Measurements from ENCODE around the gene RAMACL. TPM values are rescaled to one million over a fixed set of nuclear protein-coding genes. Genes with fewer than 3 reads are reported as not detected.

Gene RAMACL
- total RNA-seq, 1 experiment from 2014 or later, result 0.15 TPM

- ChIA-PET POLR2A (no interaction called here), RAD21 (ENCODE audit: low non-redundant PET in 1 of 2, low total read pairs in 2 of 2, uncharacterized antibody in 2 of 2, unreplicated experiment in 2 of 2) (no interaction called here), CTCF (no interaction called here)
- H3K4me3 ChIP-seq (replicated peaks in 1 of 2; ENCODE audit: low read depth in 1 of 2, low read length in 2 of 2), result no peak overlapping the region
- peak overlapping the region; percentile 87 for H3K4me2 ChIP-seq (ENCODE audit: low read length)
- intact Hi-C loops (cut with micrococcal nuclease), result loop anchor here (10.0 kb wide), 1 partner anchor 138 kb away; no protein-coding TSS in a partner anchor
- no peaks in the 10 kb centered on the region for H3K9me3 ChIP-seq (ENCODE audit: control insufficient read depth in 1 of 2, insufficient read depth in 1 of 2, low read depth in 1 of 2, low read length in 2 of 2)
- H4K20me1 ChIP-seq (ENCODE audit: insufficient read depth), result no peaks in the 10 kb centered on the region
- H3K27me3 ChIP-seq (ENCODE audit: insufficient read depth, low read length), result no peaks in the 10 kb centered on the region
- H3K9me2 ChIP-seq (ENCODE audit: insufficient read depth), result no peaks in the 10 kb centered on the region
- no peak overlapping the region for H3K9ac ChIP-seq (ENCODE audit: low read length)
- TF ChIP-seq, protein P1, sequence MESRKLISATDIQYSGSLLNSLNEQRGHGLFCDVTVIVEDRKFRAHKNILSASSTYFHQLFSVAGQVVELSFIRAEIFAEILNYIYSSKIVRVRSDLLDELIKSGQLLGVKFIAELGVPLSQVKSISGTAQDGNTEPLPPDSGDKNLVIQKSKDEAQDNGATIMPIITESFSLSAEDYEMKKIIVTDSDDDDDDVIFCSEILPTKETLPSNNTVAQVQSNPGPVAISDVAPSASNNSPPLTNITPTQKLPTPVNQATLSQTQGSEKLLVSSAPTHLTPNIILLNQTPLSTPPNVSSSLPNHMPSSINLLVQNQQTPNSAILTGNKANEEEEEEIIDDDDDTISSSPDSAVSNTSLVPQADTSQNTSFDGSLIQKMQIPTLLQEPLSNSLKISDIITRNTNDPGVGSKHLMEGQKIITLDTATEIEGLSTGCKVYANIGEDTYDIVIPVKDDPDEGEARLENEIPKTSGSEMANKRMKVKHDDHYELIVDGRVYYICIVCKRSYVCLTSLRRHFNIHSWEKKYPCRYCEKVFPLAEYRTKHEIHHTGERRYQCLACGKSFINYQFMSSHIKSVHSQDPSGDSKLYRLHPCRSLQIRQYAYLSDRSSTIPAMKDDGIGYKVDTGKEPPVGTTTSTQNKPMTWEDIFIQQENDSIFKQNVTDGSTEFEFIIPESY (IDR thresholded peaks at IDR 0.05; ENCODE audit: extremely low read depth, insufficient replicate concordance, low read length), result no peak
- no peak for TF ChIP-seq TCF7L2 (IDR thresholded peaks at IDR 0.05; ENCODE audit: borderline replicate concordance, extremely low read depth, insufficient read depth, insufficient read length)
- no peak for TF ChIP-seq POLR2AphosphoS5 (IDR thresholded peaks at IDR 0.05; ENCODE audit: low read depth, low read length)
- TF ChIP-seq, protein P2, sequence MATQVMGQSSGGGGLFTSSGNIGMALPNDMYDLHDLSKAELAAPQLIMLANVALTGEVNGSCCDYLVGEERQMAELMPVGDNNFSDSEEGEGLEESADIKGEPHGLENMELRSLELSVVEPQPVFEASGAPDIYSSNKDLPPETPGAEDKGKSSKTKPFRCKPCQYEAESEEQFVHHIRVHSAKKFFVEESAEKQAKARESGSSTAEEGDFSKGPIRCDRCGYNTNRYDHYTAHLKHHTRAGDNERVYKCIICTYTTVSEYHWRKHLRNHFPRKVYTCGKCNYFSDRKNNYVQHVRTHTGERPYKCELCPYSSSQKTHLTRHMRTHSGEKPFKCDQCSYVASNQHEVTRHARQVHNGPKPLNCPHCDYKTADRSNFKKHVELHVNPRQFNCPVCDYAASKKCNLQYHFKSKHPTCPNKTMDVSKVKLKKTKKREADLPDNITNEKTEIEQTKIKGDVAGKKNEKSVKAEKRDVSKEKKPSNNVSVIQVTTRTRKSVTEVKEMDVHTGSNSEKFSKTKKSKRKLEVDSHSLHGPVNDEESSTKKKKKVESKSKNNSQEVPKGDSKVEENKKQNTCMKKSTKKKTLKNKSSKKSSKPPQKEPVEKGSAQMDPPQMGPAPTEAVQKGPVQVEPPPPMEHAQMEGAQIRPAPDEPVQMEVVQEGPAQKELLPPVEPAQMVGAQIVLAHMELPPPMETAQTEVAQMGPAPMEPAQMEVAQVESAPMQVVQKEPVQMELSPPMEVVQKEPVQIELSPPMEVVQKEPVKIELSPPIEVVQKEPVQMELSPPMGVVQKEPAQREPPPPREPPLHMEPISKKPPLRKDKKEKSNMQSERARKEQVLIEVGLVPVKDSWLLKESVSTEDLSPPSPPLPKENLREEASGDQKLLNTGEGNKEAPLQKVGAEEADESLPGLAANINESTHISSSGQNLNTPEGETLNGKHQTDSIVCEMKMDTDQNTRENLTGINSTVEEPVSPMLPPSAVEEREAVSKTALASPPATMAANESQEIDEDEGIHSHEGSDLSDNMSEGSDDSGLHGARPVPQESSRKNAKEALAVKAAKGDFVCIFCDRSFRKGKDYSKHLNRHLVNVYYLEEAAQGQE (IDR thresholded peaks at IDR 0.05; ENCODE audit: low read depth), result no peak
- TF ChIP-seq, protein P3, sequence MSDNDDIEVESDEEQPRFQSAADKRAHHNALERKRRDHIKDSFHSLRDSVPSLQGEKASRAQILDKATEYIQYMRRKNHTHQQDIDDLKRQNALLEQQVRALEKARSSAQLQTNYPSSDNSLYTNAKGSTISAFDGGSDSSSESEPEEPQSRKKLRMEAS (IDR thresholded peaks at IDR 0.05), result no peak
- TF ChIP-seq POLR2A (IDR thresholded peaks at IDR 0.05; ENCODE audit: borderline replicate concordance, extremely low read depth, insufficient read depth, insufficient read length), result no peak
- no peak for TF ChIP-seq JUND (IDR thresholded peaks at IDR 0.05)
- H2AFZ ChIP-seq (ENCODE audit: low read depth, low read length, poor library complexity, severe bottlenecking), result no peak overlapping the region
- peak overlapping the region; percentile 46 for H3K27ac ChIP-seq (ENCODE audit: low read depth, low read length)
- BruUV-seq (replicated peaks), result no TSS peak
- DNase-seq (ENCODE audit: low read depth, low spot score) (no peak), ATAC-seq (no peak)
- H3K36me3 ChIP-seq (ENCODE audit: control insufficient read depth in 1 of 2, insufficient read depth in 2 of 2, low read length in 2 of 2), result no peaks in the 10 kb centered on the region
- peaks cover 20 to 32% of the 10 kb centered on the region in 2 experiments for H3K4me1 ChIP-seq (ENCODE audit: control insufficient read depth in 1 of 2, insufficient read depth in 2 of 2, low read length in 2 of 2)
- H3K79me2 ChIP-seq (ENCODE audit: insufficient read depth, low read length), result no peaks in the 10 kb centered on the region
These were observed 30.1 kb downstream of the RAMACL start for GRCh38 chr6:166556336-166556735.

Measured in HCT116 (cell line).